Measurements from ENCODE around the gene IL17RA.
A peak's percentile ranks its signal among the peaks of the same experiment; 100 is the strongest.

The IL17RA gene

GRCh38 chr22:17164392-17165024, 79.7 kb downstream of the IL17RA start:
- in situ Hi-C loops (cut with MboI; ENCODE audit: low pct_unique_long_range_greater_than_20kb, low sequenced_read_pairs): loop anchor here (25.0 kb wide), 1 partner anchor 98 kb away; no protein-coding TSS in a partner anchor
- DNase-seq: peak; percentile 38
